ENCODE results near the gene PDS5B.

GRCh38 chr13:32627793-32628192 lies 41.5 kb downstream of the PDS5B start:
- TF ChIP-seq, protein P1, sequence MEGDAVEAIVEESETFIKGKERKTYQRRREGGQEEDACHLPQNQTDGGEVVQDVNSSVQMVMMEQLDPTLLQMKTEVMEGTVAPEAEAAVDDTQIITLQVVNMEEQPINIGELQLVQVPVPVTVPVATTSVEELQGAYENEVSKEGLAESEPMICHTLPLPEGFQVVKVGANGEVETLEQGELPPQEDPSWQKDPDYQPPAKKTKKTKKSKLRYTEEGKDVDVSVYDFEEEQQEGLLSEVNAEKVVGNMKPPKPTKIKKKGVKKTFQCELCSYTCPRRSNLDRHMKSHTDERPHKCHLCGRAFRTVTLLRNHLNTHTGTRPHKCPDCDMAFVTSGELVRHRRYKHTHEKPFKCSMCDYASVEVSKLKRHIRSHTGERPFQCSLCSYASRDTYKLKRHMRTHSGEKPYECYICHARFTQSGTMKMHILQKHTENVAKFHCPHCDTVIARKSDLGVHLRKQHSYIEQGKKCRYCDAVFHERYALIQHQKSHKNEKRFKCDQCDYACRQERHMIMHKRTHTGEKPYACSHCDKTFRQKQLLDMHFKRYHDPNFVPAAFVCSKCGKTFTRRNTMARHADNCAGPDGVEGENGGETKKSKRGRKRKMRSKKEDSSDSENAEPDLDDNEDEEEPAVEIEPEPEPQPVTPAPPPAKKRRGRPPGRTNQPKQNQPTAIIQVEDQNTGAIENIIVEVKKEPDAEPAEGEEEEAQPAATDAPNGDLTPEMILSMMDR (IDR thresholded peaks at IDR 0.05) = no peak
- TF ChIP-seq EZH2 (IDR thresholded peaks at IDR 0.05) (no peak), EZH2phosphoT487 (IDR thresholded peaks at IDR 0.05) (no peak)
